ENCODE data around the gene IKBIP.
"Not testable (repeated sequence)": the region's sequence is repeated elsewhere in the genome, so short reads cannot be mapped to it uniquely, and the experiment has no call there.

The IKBIP gene, protein sequence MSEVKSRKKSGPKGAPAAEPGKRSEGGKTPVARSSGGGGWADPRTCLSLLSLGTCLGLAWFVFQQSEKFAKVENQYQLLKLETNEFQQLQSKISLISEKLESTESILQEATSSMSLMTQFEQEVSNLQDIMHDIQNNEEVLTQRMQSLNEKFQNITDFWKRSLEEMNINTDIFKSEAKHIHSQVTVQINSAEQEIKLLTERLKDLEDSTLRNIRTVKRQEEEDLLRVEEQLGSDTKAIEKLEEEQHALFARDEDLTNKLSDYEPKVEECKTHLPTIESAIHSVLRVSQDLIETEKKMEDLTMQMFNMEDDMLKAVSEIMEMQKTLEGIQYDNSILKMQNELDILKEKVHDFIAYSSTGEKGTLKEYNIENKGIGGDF

GRCh38 chr12:98644712-98645571 lies at the start of gene IKBIP, which contains the start of gene APAF1:
Gene IKBIP (minus strand): TSS chr12:98644788. CDS start chr12:98644701, 87 bp downstream.
Gene APAF1 (plus strand): TSS chr12:98645290. CDS start chr12:98648360, 3,070 bp downstream.
- peak; percentile 96 to 98 for DNase-seq (ENCODE audit: low read depth in 2 of 2)

DNA sequence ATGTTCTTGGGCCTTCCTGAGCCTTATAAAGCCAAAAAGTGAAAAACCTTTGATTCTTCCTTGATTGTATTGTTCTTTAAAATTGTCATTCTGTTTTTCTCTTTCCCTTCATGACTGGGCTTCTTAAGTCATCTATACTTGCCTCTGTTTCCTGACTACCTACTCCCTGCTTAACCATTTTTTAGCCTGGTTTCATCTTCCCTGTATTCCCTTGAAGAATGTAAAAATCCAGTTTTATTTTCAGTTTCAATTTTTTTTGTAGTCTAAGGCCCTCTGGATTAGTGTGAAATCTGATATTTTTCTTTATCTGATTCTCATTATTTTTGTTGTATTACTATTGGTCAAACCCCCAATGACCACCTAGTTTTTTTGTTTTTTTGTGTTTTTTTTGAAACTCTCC lies 46.8 kb upstream of the IKBIP start:
- DNase-seq (ENCODE audit: low read depth in 2 of 2), result no peak

- DNase-seq (ENCODE audit: low read depth in 2 of 2), result no peak
Measured at GRCh38 chr12:98686603-98687002, 42.0 kb upstream of the IKBIP start.

DNA sequence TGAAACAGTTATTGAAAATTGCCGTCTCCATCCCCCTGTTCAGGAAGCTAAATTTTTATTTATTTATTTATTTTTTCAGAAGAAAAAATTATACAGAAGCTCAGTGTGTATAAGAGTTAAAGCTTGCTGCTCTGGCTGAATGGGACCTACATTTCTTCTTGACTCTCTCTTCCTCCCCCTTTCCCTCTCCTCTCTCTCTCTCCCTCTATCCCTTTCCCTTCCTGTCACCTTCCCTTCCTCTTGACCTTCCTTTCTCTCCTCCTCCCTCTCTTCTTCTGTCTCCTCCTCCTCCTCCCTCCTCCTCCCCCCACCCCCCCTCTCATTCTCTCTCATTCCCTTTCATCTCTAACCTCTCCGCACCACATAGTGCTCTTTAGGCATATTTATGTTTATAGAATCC lies 39.6 kb upstream of the IKBIP start:
- no peak for DNase-seq (ENCODE audit: low read depth in 2 of 2)

GRCh38 chr12:98679611-98680005 lies 35.0 kb upstream of the IKBIP start:
- DNase-seq (ENCODE audit: low read depth in 2 of 2), result no peak

DNA sequence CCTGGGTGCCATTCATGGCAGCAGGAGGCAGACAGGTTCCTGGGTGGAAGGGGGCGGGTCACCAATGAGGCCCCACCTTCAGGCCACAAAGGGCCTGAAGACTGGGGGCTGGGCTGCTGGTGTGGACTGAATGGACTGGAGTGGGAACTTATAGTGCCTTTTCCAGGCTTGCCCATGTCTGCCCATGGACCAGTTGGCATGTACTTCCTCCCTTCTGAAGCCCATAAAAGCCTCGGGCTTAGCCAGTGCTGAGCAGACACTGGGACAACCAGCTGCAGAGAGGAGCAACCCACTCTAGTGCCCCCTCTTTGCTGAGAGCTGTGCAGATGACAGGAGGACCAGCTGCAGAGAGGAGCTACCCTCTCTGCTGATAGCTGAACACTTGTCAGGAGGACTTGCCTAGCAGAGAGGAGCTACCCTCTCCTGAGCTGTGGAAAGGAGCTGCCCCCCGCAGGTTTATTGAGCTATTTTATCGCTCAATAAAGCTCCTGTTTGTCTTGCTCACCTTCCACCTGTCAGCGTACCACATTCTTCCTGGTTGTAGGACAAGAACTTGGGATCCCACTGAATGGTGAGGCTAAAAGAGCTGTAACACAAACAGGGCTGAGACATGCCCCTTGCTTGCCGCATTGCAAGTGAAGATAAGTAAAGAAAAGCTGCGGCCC lies 34.5 kb upstream of the IKBIP start:
- DNase-seq (ENCODE audit: low read depth in 2 of 2), result no peak

DNA sequence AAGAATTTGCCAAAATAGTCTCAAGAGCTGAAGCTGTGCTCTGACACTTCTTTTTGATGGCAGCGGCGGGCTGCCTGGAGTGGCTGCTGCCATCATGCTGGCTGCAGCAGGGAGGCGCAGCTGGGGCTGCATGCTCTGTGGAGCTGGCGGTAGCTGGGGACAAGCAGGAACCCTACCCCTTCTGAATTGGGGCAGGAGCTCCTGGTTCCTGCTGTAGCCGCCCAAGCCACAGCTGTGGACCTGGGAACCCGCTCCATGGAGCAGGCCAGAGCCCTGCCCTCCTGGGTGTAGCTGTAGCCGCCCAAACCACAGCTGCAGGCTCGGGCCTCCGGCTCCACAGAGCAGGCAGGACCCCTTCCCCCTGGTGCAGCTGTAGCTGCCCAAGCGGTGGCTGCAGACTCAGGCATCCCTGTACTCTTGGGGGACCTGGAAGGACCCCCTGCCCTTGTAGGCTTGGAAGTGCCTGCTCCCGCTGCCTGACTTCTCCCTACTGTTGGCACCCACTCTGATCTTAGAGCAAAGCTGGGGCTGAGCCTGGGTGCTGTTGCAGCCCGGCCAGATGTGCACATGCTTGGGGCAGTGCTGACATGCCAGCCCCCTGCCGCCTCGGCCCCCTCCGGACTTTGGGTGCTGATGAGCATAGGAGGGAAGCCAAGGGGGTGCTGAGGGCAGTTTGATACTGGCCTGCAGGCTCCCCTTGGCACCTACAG lies 33.8 kb upstream of the IKBIP start:
- no peak for DNase-seq (ENCODE audit: low read depth in 2 of 2)

- no peak for DNase-seq (ENCODE audit: low read depth in 2 of 2)
Measured at GRCh38 chr12:98674841-98675240, 30.3 kb upstream of the IKBIP start.

GRCh38 chr12:98671459-98671858 lies 26.9 kb upstream of the IKBIP start:
- DNase-seq (ENCODE audit: low read depth in 2 of 2), result no peak

DNA sequence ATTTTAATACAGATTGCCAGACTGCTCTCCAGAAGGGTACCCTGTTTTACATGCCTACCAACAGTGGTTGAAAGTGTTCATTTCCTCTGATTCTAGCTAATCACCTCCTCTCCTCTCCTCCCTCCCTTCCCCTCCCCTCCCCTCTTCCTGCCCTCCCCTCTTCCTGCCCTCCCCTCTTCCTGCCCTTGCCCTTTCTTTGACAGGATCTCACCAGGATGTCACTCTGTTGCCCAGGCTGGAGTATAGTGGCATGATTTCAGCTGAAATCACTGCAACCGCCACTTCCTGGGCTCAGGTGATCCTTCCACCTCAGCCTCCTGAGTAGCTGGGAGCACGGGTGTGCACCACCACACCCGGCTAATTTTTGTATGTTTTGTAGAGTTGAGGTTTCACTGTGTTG lies 25.2 kb upstream of the IKBIP start:
- DNase-seq (ENCODE audit: low read depth in 2 of 2), result no peak

DNA sequence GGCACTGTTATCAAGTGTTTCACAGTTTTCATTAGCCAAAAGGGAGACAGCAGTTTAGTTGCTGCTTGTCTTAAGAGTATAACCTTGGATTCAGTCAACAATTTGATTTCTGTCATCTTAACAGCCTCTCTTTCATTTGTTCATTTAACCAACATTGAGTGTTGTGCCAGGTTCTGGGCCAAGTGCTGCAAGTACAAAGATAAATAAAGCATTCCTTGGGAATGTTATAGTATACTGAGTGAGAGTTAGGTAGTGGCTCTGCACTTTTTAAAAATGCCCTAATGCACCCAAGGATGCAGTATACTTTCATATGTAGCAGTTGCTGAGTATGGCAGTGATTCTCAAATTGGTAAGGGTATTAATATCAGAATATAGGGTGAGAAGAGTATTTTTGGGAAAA lies 15.9 kb upstream of the IKBIP start:
- no peak for DNase-seq (ENCODE audit: low read depth in 2 of 2)

DNA sequence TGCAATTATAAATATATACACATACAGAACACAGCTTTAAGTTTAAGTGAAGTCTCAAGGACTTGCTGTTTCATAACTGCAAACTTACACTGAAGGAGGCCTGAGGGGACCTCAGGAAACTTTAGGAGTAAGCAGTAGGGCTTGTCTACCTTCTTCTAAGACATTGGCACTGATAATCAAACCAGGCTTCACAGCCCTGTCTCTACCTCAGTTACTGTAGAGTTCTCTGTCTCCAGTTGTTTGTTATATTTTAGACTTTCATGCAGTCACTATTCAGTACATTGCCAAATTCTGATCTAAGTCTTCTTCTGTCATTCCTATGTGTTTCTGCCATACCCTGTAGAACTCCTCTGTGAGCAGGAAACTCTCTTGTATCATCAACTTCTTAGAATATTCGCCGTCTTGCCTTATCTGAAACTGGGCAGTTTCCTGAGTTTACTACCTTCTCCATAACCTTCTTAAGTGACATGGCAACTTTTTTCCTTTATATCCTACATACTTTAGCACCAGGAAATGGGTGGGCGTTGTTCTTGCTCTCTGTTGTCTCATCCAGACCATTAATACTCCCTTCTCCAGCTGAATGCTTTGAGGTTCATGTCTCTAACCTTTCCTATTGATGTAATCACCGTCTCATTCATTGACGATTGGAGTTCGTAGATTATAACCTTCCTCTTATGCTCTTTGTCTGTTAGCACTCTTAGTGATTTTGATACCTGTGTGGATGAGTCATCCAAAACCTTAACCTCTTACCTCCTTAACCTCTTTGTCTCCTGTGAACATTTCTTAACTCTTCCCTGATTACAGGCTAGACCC lies 11.9 kb upstream of the IKBIP start:
- no peak for DNase-seq (ENCODE audit: low read depth in 2 of 2)

DNA sequence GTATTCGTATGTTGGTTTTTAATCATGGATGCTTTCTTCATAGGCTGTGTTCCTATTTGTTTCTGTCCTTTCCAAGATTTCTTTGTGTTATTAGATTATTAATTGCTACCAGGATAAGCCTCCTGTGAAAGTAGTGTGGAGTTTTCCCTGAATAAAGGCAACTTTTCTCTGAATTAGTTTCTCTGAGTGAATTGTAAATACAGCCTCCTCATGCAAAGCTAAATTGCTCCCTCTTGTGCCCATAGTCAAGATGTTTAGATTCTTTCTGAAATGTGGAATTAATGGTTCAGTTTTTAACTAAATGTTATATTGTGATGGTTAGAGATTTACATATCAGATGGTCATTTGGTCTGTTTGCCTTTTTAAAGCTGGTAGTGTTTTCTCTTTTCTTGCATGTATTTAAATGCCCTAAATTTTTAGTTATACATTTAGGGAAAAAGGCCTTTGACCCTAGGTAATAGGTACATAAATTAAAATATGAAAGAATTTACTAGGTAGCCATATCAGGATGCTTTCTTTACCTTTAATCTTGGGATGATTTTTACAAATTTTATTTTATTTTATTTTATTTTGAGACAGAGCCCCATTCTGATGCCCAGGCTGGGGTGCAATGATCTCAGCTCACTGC lies 9.4 kb upstream of the IKBIP start:
- no peak for DNase-seq (ENCODE audit: low read depth in 2 of 2)

GRCh38 chr12:98651328-98651727 lies 6.7 kb upstream of the IKBIP start:
- DNase-seq (ENCODE audit: low read depth in 2 of 2), result no peak

- no peak for DNase-seq (ENCODE audit: low read depth in 2 of 2)
Measured at GRCh38 chr12:98646294-98647090, 1.9 kb upstream of the IKBIP start.

DNA sequence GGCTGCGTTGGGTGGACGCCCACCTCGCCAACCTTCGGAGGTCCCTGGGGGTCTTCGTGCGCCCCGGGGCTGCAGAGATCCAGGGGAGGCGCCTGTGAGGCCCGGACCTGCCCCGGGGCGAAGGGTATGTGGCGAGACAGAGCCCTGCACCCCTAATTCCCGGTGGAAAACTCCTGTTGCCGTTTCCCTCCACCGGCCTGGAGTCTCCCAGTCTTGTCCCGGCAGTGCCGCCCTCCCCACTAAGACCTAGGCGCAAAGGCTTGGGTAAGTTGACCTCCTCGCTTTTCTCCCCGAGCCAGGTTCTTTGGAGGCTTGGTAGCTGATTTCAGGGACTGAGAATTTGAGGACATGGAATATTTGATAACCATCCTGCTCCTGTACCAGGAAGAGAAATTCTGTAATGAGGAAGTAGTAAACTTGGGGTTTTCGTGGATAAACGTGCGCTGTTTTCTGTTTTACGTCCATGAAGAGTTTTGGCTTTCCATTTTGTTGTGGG lies 1.0 kb upstream of the IKBIP start:
- DNase-seq (ENCODE audit: low read depth in 2 of 2), result no peak

- no peak for DNase-seq (ENCODE audit: low read depth in 2 of 2)
Measured at GRCh38 chr12:98644433-98644711, 216 bp downstream of the IKBIP start.

- DNase-seq (ENCODE audit: low read depth in 2 of 2), result not testable (repeated sequence)
Measured at GRCh38 chr12:98642801-98643200, 1.8 kb downstream of the IKBIP start.

- DNase-seq (ENCODE audit: low read depth in 2 of 2), result no peak
Measured at GRCh38 chr12:98639491-98639890, 5.1 kb downstream of the IKBIP start.

DNA sequence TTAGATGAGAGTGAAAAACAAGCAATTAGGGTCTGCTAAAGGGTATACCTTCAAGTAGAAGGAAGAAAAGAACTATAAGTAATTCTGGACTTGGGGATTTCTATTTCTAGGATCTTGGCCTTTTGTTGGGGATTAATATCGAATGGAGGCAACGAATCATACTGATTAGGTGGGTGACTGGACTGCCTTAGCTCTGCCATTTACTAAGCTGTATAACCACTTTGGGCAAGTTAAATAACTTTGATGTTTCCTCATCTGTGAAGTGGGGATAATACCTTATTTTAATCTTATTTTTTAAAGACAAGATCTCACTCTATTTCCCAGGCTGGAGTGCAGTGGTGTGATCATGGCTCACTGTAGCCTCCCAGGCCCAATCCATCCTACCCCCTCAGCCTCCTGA lies 6.6 kb downstream of the IKBIP start:
- DNase-seq (ENCODE audit: low read depth in 2 of 2), result no peak
